ENCODE measurements around the gene RDH5.
"Not testable (repeated sequence)": the region's sequence is repeated elsewhere in the genome, so short reads cannot be mapped to it uniquely, and the experiment has no call there.

RDH5 gene

DNA sequence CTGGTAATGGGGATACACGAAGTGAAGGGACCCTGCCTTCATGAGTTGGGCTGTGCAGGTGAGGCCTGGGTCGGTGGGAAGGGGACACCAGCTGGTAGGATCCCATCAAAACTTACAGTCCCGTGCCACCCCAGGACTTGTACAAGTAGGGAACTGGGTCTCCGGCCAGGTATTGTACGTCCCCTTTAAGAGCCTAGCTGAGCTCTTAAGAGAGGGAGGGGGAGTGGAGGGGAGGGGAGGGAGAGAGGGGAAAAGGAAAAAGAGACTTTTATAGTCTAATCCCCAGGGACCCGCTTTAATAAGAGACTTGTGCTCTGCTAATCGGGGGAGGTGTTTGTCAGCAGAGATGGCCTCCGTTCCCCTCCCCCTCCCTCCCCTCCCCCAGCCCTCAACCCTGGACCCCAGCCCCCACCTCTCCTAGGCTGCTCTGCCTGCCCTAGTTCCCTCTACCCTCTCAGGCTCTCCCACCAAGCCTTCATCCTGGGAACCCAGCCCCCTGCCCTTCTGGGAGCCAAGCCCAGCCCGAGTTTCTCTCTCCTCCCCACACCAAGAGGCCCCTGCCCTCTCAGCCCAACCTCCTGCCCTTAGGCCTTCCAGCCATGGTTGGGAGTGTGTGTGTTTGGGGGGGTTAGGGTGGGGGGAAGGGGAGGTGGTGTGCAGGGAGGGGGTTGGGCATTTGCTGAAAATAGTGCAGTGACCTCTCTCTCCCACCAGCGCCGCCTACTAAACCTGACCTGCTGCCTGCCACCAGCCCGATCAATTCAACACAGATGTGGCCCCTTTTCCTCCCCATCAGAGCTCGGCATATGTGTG is 25.4 kb downstream of the RDH5 start:
- Histone ChIP-seq H3K4me2 (ENCODE audit: low read length) (peak overlapping the region; percentile 97), H3K27me3 (ENCODE audit: control insufficient read depth, insufficient read depth, low read length) (no peaks in the 10 kb centered on the region), H3K9me3 (replicated peaks; ENCODE audit: low read length) (no peaks in the 10 kb centered on the region), H3K4me3 (ENCODE audit: low read length) (peak overlapping the region; percentile 33), H3K36me3 (ENCODE audit: insufficient read depth, low read length) (peaks cover 13% of the 10 kb centered on the region), H3K9ac (ENCODE audit: low read depth, low read length) (no peak overlapping the region), H3K4me1 (ENCODE audit: control insufficient read depth, insufficient read depth, low read length) (peaks cover 22% of the 10 kb centered on the region)

DNA sequence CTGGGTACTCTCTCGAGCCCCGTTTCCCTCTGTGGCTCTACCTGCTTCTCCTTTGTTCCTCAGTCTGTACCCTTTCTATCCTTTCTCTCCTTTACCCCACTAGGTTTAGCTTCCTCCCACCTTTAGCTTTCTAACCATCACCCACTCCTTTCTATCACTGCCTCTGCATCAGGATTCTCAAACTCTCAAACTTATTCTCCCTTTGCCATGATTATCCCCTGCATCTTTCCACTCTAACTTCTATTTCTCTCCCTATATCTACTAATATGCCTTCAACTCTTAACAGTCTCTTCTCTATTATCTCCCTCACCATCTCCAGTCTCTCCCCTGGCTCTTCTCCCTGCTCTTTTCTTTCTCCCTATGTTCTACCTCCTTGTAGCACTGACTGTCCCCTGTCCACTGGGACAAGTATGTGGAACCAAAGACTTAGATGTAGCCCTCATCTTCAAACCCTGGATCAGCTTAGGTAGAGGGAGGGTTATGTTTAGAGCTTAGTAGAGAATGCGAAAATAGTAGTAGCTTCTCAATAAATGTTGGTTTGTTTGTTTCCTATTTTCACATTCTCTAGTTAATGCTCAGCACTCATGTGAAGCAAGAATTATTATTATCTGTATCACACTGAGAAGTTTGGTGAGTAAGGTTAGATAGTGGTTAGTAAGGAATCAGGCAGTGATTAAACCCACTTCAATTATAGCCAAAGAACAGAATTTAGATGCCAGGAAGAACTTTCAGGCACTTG is 26.1 kb downstream of the RDH5 start:
- Histone ChIP-seq H3K27me3 (ENCODE audit: control insufficient read depth, insufficient read depth, low read length) (no peaks in the 10 kb centered on the region), H3K4me2 (ENCODE audit: low read length) (no peak overlapping the region), H3K9ac (ENCODE audit: low read depth, low read length) (no peak overlapping the region), H3K36me3 (ENCODE audit: insufficient read depth, low read length) (peaks cover 21% of the 10 kb centered on the region), H3K9me3 (replicated peaks; ENCODE audit: low read length) (no peaks in the 10 kb centered on the region), H3K4me1 (ENCODE audit: control insufficient read depth, insufficient read depth, low read length) (peaks cover 22% of the 10 kb centered on the region), H3K4me3 (ENCODE audit: low read length) (no peak overlapping the region)

DNA sequence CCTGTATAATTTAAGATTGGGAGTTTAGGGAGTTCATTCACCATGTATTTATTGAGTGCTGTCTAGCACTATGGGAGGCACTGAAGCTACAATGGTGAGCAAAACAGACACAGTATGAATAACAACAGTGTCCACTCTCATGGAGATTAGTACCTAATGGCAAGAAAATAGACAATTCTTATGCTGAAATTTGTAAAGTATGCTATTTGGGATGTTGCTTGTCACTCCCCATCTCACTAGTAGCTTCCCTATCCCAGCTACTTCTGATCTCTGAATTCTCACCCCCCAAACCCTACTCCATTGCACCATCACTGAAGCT is 26.7 kb downstream of the RDH5 start:
- no peak overlapping the region for H3K4me2 ChIP-seq (ENCODE audit: low read length)
- H3K27me3 ChIP-seq (ENCODE audit: control insufficient read depth, insufficient read depth, low read length): no peaks in the 10 kb centered on the region
- no peak overlapping the region for H3K4me3 ChIP-seq (ENCODE audit: low read length)
- no peaks in the 10 kb centered on the region for H3K9me3 ChIP-seq (replicated peaks; ENCODE audit: low read length)
- peaks cover 24% of the 10 kb centered on the region for H3K36me3 ChIP-seq (ENCODE audit: insufficient read depth, low read length)
- peaks cover 22% of the 10 kb centered on the region for H3K4me1 ChIP-seq (ENCODE audit: control insufficient read depth, insufficient read depth, low read length)
- H3K9ac ChIP-seq (ENCODE audit: low read depth, low read length): no peak overlapping the region

DNA sequence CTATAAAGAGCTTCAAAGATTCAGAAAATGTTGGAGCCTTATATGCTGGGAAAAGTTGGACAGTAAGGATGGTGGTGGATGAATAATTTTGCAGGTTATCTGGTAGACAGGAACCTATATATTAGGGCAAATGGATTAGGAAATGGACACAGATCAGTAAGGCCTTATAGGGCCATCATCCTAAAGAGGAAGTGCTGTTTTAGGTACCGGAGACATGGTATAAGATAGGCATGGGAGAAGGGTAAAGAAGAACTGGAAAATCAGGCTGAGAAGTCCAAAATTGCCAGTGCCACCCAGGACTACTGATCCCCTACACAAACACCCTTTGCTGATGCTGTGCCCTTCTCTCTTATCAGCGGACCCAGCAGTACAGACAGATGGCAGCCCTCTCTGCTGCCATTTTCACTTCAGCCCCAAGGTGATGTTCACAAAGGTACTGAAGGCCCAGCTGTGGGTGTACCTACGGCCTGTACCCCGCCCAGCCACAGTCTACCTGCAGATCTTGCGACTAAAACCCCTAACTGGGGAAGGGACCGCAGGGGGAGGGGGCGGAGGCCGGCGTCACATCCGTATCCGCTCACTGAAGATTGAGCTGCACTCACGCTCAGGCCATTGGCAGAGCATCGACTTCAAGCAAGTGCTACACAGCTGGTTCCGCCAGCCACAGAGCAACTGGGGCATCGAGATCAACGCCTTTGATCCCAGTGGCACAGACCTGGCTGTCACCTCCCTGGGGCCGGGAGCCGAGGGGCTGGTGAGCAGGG is 28.2 kb downstream of the RDH5 start:
- peaks cover 35% of the 10 kb centered on the region for H3K36me3 ChIP-seq (ENCODE audit: insufficient read depth, low read length)
- H3K4me1 ChIP-seq (ENCODE audit: control insufficient read depth, insufficient read depth, low read length): peaks cover 19% of the 10 kb centered on the region
- no peak overlapping the region for H3K9ac ChIP-seq (ENCODE audit: low read depth, low read length)
- no peak overlapping the region for H3K4me2 ChIP-seq (ENCODE audit: low read length)
- no peaks in the 10 kb centered on the region for H3K27me3 ChIP-seq (ENCODE audit: control insufficient read depth, insufficient read depth, low read length)
- no peak overlapping the region for H3K4me3 ChIP-seq (ENCODE audit: low read length)
- no peaks in the 10 kb centered on the region for H3K9me3 ChIP-seq (replicated peaks; ENCODE audit: low read length)

DNA sequence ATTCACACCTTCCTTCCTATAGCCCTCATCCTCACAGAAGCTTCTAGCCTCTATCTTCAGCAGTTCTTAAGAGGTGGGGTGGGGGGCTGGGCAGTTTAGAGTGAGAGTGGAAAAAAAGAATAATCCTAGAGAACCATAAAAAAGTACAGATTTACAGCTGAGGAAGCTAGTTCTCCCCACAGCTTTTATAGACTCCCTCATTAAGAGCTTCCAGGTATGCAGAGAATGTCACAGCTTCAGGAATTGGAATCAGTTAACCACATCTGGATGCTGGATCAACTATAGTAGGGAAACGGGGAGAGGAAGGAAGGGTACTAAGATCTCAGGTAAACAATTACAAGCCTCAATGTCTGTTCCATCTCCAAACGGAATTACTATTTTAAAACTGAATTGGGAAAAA is 35.1 kb downstream of the RDH5 start:
- Histone ChIP-seq H3K9ac (ENCODE audit: low read depth, low read length) (no peak overlapping the region), H3K4me2 (ENCODE audit: low read length) (no peak overlapping the region), H3K4me1 (ENCODE audit: control insufficient read depth, insufficient read depth, low read length) (no peaks in the 10 kb centered on the region), H3K27me3 (ENCODE audit: control insufficient read depth, insufficient read depth, low read length) (no peaks in the 10 kb centered on the region), H3K9me3 (replicated peaks; ENCODE audit: low read length) (no peaks in the 10 kb centered on the region), H3K36me3 (ENCODE audit: insufficient read depth, low read length) (peaks cover 84% of the 10 kb centered on the region), H3K4me3 (ENCODE audit: low read length) (no peak overlapping the region)

DNA sequence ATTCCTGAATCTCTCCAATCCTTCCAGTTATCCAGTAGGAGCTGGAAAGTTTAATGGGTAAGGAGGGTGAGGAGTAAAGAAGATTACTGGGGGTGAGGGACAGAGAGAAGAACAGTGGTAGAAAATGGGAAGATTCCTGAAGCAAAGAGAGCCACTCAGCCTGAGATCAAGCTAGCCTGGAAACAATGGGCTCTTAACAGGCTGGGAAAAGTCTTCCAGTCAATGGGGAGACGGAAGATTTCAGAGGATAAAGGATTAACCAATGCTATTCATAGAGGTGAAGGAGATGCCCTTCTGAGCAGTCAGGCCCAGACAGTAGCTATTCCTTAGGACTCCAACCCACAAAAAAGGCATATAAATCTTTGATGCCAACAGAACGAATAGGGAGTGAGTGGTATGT is 37.5 kb downstream of the RDH5 start:
- H3K9ac ChIP-seq (ENCODE audit: low read depth, low read length): no peak overlapping the region
- no peaks in the 10 kb centered on the region for H3K27me3 ChIP-seq (ENCODE audit: control insufficient read depth, insufficient read depth, low read length)
- H3K9me3 ChIP-seq (replicated peaks; ENCODE audit: low read length): no peaks in the 10 kb centered on the region
- no peak overlapping the region for H3K4me3 ChIP-seq (ENCODE audit: low read length)
- H3K4me2 ChIP-seq (ENCODE audit: low read length): no peak overlapping the region
- H3K4me1 ChIP-seq (ENCODE audit: control insufficient read depth, insufficient read depth, low read length): no peaks in the 10 kb centered on the region
- peaks cover 75% of the 10 kb centered on the region for H3K36me3 ChIP-seq (ENCODE audit: insufficient read depth, low read length)

DNA sequence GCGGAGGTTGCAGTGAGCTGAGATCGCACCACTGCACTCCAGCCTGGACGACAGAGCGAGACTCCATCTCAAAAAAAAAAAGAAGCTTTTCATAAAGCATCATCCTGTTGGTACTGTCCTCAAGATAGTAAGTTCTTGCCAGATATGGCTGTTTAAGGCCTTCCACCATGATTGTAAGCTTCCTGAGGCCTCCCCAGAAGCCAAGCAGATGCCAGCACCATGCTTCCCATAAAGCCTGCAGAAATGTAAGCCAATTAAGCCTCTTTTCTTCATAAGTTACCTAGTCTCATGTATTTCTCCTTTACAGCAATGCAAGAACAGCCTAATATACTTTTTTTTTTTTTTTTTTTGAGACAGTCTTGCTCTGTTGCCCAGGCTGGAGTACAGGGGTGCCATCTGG is 38.4 kb downstream of the RDH5 start:
- peaks cover 73% of the 10 kb centered on the region for H3K36me3 ChIP-seq (ENCODE audit: insufficient read depth, low read length)
- H3K9me3 ChIP-seq (replicated peaks; ENCODE audit: low read length); H3K4me2 ChIP-seq (ENCODE audit: low read length); H3K9ac ChIP-seq (ENCODE audit: low read depth, low read length); H3K4me3 ChIP-seq (ENCODE audit: low read length); H3K4me1 ChIP-seq (ENCODE audit: control insufficient read depth, insufficient read depth, low read length); H3K27me3 ChIP-seq (ENCODE audit: control insufficient read depth, insufficient read depth, low read length): not testable (repeated sequence)

DNA sequence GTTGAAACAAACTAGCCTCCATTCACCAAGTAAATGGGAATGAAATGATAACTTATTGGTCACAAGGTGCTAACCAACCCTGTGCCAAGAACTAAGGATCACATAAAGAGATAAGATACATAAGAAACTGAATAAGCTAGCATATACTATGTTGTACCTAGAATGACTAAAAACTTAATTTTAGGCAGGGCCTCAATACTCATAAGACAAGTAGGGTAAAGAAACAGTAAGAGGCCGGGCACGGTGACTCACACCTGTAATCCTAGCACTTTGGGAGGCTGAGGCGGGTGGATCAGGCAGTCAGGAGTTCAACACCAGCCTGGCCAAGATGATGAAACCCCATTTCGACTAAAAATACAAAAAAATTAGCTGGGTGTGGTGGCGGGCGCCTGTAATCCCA is 40.5 kb downstream of the RDH5 start:
- Histone ChIP-seq H3K27me3 (ENCODE audit: control insufficient read depth, insufficient read depth, low read length) (no peaks in the 10 kb centered on the region), H3K4me1 (ENCODE audit: control insufficient read depth, insufficient read depth, low read length) (no peaks in the 10 kb centered on the region), H3K9me3 (replicated peaks; ENCODE audit: low read length) (no peaks in the 10 kb centered on the region), H3K9ac (ENCODE audit: low read depth, low read length) (no peak overlapping the region), H3K4me2 (ENCODE audit: low read length) (no peak overlapping the region), H3K4me3 (ENCODE audit: low read length) (no peak overlapping the region), H3K36me3 (ENCODE audit: insufficient read depth, low read length) (peaks cover 57% of the 10 kb centered on the region)

DNA sequence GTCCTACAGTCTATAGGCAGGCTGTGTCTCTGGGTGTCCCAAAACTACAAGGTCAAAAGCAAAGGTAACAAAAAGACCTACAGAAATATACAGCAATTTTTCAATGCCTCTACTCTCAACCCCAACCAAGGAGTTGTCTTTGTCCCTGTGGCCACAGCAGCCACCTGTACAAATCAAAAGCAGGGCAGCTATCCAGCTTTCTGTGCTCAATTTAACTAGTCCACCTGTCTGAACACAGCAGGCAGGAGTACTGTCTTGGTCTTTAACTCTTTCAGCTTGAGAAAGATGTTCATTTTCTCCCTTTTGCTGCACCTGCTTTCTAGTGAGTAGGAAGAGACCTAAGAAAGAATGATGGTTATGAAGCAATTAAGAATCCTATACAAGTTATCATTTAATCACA is 42.5 kb downstream of the RDH5 start:
- Histone ChIP-seq H3K4me2 (ENCODE audit: low read length) (no peak overlapping the region), H3K9me3 (replicated peaks; ENCODE audit: low read length) (no peaks in the 10 kb centered on the region), H3K4me3 (ENCODE audit: low read length) (no peak overlapping the region), H3K4me1 (ENCODE audit: control insufficient read depth, insufficient read depth, low read length) (no peaks in the 10 kb centered on the region), H3K9ac (ENCODE audit: low read depth, low read length) (no peak overlapping the region), H3K27me3 (ENCODE audit: control insufficient read depth, insufficient read depth, low read length) (no peaks in the 10 kb centered on the region), H3K36me3 (ENCODE audit: insufficient read depth, low read length) (peaks cover 46% of the 10 kb centered on the region)

DNA sequence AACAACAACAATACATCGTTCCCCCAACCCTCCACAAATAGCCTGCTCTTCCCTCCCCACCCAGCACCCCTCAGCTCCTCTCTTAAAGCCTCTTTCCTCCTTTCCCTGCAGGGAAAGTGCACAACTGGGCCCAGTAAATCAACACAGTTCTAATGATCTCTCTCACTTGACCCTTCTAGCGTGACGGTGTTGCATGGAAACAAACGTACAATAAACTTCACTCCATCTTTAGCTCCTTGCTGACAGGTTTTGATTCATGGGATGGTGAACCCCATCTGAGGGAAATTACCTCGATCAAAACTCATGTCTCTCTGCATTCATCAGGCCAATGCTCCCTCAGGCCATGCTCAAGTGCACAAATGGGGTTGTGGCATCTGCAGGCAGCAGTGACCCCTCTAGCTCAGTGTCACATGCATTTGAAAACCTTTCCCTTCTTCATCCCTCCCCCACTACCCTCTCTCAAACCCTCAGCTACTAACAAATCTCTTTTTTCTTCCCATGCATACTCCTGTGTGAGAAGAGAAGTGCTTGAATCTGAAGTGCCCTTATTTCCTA is 45.6 kb downstream of the RDH5 start:
- H3K4me2 ChIP-seq (ENCODE audit: low read length): no peak overlapping the region
- no peak overlapping the region for H3K9ac ChIP-seq (ENCODE audit: low read depth, low read length)
- peaks cover 35% of the 10 kb centered on the region for H3K36me3 ChIP-seq (ENCODE audit: insufficient read depth, low read length)

DNA sequence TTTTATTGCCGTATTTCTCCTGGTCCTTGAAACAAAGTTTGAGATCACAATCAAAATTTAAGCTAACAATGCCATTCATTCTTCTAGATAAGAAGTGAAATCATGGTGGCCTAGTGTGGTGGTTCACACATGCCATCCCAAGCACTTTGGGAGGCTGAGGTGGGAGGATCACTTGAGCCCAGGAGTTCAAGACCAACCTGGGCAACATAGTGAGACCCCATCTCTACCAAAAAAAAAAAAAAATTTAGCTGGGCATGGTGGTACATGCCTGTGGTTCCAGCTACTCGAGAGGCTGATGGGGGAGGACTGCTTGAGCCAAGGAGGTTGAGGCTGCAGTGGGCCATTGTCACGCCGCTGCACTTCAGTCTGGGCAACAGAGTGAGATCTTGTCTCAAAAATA is 47.0 kb downstream of the RDH5 start:
- Histone ChIP-seq H3K9me3 (replicated peaks; ENCODE audit: low read length) (no peaks in the 10 kb centered on the region), H3K27me3 (ENCODE audit: control insufficient read depth, insufficient read depth, low read length) (no peaks in the 10 kb centered on the region), H3K36me3 (ENCODE audit: insufficient read depth, low read length) (peaks cover 40% of the 10 kb centered on the region), H3K4me1 (ENCODE audit: control insufficient read depth, insufficient read depth, low read length) (no peaks in the 10 kb centered on the region), H3K4me2 (ENCODE audit: low read length) (no peak overlapping the region), H3K4me3 (ENCODE audit: low read length) (no peak overlapping the region), H3K9ac (ENCODE audit: low read depth, low read length) (no peak overlapping the region)

More for the DNA sequence above, 45.6 kb downstream of the RDH5 start:
- Histone ChIP-seq H3K4me1 (ENCODE audit: control insufficient read depth, insufficient read depth, low read length) (no peaks in the 10 kb centered on the region), H3K9me3 (replicated peaks; ENCODE audit: low read length) (no peaks in the 10 kb centered on the region), H3K4me3 (ENCODE audit: low read length) (no peak overlapping the region), H3K27me3 (ENCODE audit: control insufficient read depth, insufficient read depth, low read length) (no peaks in the 10 kb centered on the region)

Measured in skeletal muscle satellite cell (primary cell).